Measurements from ENCODE around the gene THAP8.

DNA sequence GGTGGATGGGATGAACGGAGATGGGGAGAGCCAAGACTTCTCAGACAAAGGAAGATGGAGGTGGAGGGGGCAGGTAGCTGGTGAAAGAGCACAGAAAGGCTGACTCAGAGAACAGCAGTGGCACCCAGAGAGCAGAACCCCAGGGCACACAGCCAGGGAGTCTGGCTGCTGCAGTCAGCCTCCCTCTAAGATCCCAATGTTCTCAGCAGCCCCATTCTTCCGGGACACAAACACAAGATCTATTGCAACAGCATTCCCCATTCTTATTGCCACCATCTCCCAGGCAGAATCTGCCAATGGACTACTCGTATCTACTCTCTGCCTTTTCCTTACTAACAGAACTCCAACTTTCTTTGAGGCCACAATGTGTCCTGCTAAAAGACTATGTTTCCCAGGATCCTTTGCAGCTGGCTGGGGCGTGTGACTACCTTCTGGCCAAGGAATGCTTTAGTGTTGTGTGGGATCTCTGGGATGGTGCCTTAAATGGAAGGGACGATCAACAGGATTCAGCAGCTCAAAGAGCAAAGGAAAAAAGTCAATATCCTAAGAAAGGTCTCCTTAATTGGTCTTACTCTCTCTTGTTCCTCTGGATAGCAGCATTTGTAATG lies 7.5 kb downstream of the THAP8 start:
- TF ChIP-seq, protein P1, sequence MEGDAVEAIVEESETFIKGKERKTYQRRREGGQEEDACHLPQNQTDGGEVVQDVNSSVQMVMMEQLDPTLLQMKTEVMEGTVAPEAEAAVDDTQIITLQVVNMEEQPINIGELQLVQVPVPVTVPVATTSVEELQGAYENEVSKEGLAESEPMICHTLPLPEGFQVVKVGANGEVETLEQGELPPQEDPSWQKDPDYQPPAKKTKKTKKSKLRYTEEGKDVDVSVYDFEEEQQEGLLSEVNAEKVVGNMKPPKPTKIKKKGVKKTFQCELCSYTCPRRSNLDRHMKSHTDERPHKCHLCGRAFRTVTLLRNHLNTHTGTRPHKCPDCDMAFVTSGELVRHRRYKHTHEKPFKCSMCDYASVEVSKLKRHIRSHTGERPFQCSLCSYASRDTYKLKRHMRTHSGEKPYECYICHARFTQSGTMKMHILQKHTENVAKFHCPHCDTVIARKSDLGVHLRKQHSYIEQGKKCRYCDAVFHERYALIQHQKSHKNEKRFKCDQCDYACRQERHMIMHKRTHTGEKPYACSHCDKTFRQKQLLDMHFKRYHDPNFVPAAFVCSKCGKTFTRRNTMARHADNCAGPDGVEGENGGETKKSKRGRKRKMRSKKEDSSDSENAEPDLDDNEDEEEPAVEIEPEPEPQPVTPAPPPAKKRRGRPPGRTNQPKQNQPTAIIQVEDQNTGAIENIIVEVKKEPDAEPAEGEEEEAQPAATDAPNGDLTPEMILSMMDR (conservative IDR thresholded peaks at IDR 0.05 in 1 of 2, IDR thresholded peaks at IDR 0.05 in 1 of 2; ENCODE audit: extremely low read depth in 1 of 2, insufficient read depth in 1 of 2, low read depth in 1 of 2, low read length in 2 of 2): no peak
- no peak for TF ChIP-seq EZH2 (IDR thresholded peaks at IDR 0.05; ENCODE audit: borderline replicate concordance, low read length)

Data from mammary epithelial cell (primary cell).